Body of pancreas (tissue), 4 donors: ENCODE data around the gene HPSE2. TPM values are rescaled to one million over a fixed set of nuclear protein-coding genes. Genes with fewer than 3 reads are reported as not detected.

Experiments
- ATAC-seq: fragments of 150-250 bp; one replicate; pipeline ENCODE4 v1.9.1; 2016
- DNase-seq, 4 donors: peaks; one replicate each; pipeline ENCODE4 v3.0.0-alpha.2; 2019
- H3K27ac ChIP-seq, 4 donors: fragments of 200-600 bp; sonication (generic); 1 replicate in 3 of 4; 2 replicates in 1 of 4; pipeline versions ENCODE4 v1.5.1 to v1.6.1; 2016 to 2019; ENCODE audit warnings: mild to moderate bottlenecking in 1 of 4, mixed read lengths in 1 of 4, moderate library complexity in 1 of 4
- H3K27me3 ChIP-seq, 2 donors: fragments of 200-600 bp; sonication (generic); one replicate each; pipeline ENCODE4 v1.6.0; 2016; ENCODE audit warnings: mild to moderate bottlenecking in 1 of 2
- H3K36me3 ChIP-seq, 2 donors: fragments of 200-600 bp; sonication (generic); replicated peaks in 1 of 2; 2 replicates each; pipeline ENCODE4 v1.5.1; 2016; ENCODE audit warnings: low read depth in 2 of 2; ENCODE audit not compliant: insufficient read depth in 1 of 2
- H3K4me1 ChIP-seq: fragments of 200-600 bp; sonication (generic); one replicate; pipeline ENCODE4 v1.6.0; 2016
- H3K4me3 ChIP-seq, 2 donors: fragments of 200-600 bp; sonication (generic); 1 replicate in 1 of 2; 2 replicates in 1 of 2; pipeline ENCODE4 v1.5.1; 2016 to 2019
- H3K9me3 ChIP-seq, 3 donors: fragments of 200-600 bp; sonication (generic); 1 replicate in 2 of 3; 2 replicates in 1 of 3; pipeline ENCODE4 v1.5.1; 2016
- CTCF ChIP-seq, 7 experiments: fragments of 450-650 bp in 4 of 7; fragments of 200-600 bp in 3 of 7; sonication (generic) in 3 of 7; IDR thresholded peaks; one replicate each; pipeline ENCODE4 v1.5.1; 2016 to 2019; ENCODE audit warnings: antibody characterized with exemption in 7 of 7
- POLR2A ChIP-seq, 3 donors: fragments of 450-650 bp; IDR thresholded peaks; one replicate each; pipeline ENCODE4 v1.6.1; 2016; ENCODE audit warnings: antibody characterized with exemption in 3 of 3, mild to moderate bottlenecking in 2 of 3
- WGBS, 2 donors: methylation state at CpG; one replicate each; pipeline ENCODE4 v1.1.5; 2017; 5-methylcytosine and 5-hydroxymethylcytosine counted together
- intact Hi-C: fragments of 100-400 bp; cut with DNase I; formaldehyde crosslinking; loops from one replicate; pipeline ENCODE4 v1.15.1; 2023
- total RNA-seq, 2 donors: library from RNA; depleted of rRNA; stranded (reverse); fragments of >200 nt; gene quantifications; one replicate each; pipeline ENCODE4 v1.1.0, GENCODE V29; 2016

The HPSE2 gene
- total RNA-seq, 2 donors from 2014 or later = not detected

GRCh38 chr10:98623176-98623575, 612.5 kb downstream of the HPSE2 start:
- TF ChIP-seq CTCF (IDR thresholded peaks at IDR 0.05) (no peak), POLR2A (IDR thresholded peaks at IDR 0.05) (no peak)
- intact Hi-C loops = no loop called here
- no peak for DNase-seq
- H3K27me3 ChIP-seq = no peaks in the 10 kb centered on the region
- WGBS, 2 donors = 60 to 70% methylated on average over 3 of the region's 3 CpGs
- H3K4me1 ChIP-seq = no peaks in the 10 kb centered on the region
- no peak overlapping the region for H3K4me3 ChIP-seq
- ATAC-seq = no peak
- no peaks in the 10 kb centered on the region for H3K36me3 ChIP-seq
- no peaks in the 10 kb centered on the region for H3K9me3 ChIP-seq
- no peak overlapping the region for H3K27ac ChIP-seq

- 67 to 75% methylated on average over 1 of the region's 1 CpG for WGBS, 2 donors
- no peak for TF ChIP-seq POLR2A (IDR thresholded peaks at IDR 0.05)
- no peak for TF ChIP-seq CTCF (IDR thresholded peaks at IDR 0.05)
- DNase-seq (no peak), ATAC-seq (no peak)
- no peak overlapping the region for H3K4me3 ChIP-seq
- intact Hi-C loops = no loop called here
- H3K36me3 ChIP-seq = no peaks in the 10 kb centered on the region
- H3K27me3 ChIP-seq = no peaks in the 10 kb centered on the region
- no peak overlapping the region for H3K27ac ChIP-seq
- H3K9me3 ChIP-seq = no peaks in the 10 kb centered on the region
- no peaks in the 10 kb centered on the region for H3K4me1 ChIP-seq
Measured at GRCh38 chr10:98621630-98622029, 614.0 kb downstream of the HPSE2 start.

- H3K27me3 ChIP-seq = no peaks in the 10 kb centered on the region
- no peaks in the 10 kb centered on the region for H3K4me1 ChIP-seq
- TF ChIP-seq CTCF (IDR thresholded peaks at IDR 0.05) (no peak), POLR2A (IDR thresholded peaks at IDR 0.05) (no peak)
- 44 to 59% methylated on average over 2 of the region's 2 CpGs for WGBS, 2 donors
- intact Hi-C loops = no loop called here
- no peaks in the 10 kb centered on the region for H3K9me3 ChIP-seq
- ATAC-seq = no peak
- H3K36me3 ChIP-seq = no peaks in the 10 kb centered on the region
- DNase-seq = no peak
- H3K27ac ChIP-seq = no peak overlapping the region
- H3K4me3 ChIP-seq = no peak overlapping the region
Measured at GRCh38 chr10:98620503-98620902, 615.1 kb downstream of the HPSE2 start.

- no peaks in the 10 kb centered on the region for H3K4me1 ChIP-seq
- TF ChIP-seq POLR2A (IDR thresholded peaks at IDR 0.05) (no peak), CTCF (IDR thresholded peaks at IDR 0.05) (no peak)
- H3K27ac ChIP-seq = no peak overlapping the region
- H3K4me3 ChIP-seq = no peak overlapping the region
- ATAC-seq (no peak), DNase-seq (no peak)
- 55 to 68% methylated on average over 1 of the region's 1 CpG for whole genome bisulfite sequencing, 2 donors
- H3K9me3 ChIP-seq = no peaks in the 10 kb centered on the region
- H3K27me3 ChIP-seq = no peaks in the 10 kb centered on the region
- intact Hi-C loops = no loop called here
- no peaks in the 10 kb centered on the region for H3K36me3 ChIP-seq
Measured at GRCh38 chr10:98619446-98619845, 616.2 kb downstream of the HPSE2 start.

- Histone ChIP-seq H3K27me3 (no peaks in the 10 kb centered on the region), H3K4me1 (no peaks in the 10 kb centered on the region), H3K36me3 (no peaks in the 10 kb centered on the region), H3K4me3 (no peak overlapping the region), H3K27ac (no peak overlapping the region), H3K9me3 (no peaks in the 10 kb centered on the region)
- WGBS, 2 donors = 72 to 76% methylated on average over 6 of the region's 6 CpGs
- TF ChIP-seq CTCF (IDR thresholded peaks at IDR 0.05) (no peak), POLR2A (IDR thresholded peaks at IDR 0.05) (no peak)
- DNase-seq (no peak), ATAC-seq (no peak)
- intact Hi-C loops = no loop called here
Measured at GRCh38 chr10:98617906-98618520, 617.6 kb downstream of the HPSE2 start.
